Renal pelvis (tissue), 4 donors: Measurements from ENCODE around the gene TOR1A. TPM values are rescaled to one million over a fixed set of nuclear protein-coding genes. Genes with fewer than 3 reads are reported as not detected.
"Not testable (repeated sequence)": the region's sequence is repeated elsewhere in the genome, so short reads cannot be mapped to it uniquely, and the experiment has no call there.

Source experiments
- DNase-seq: peaks from one replicate; pipeline ENCODE4 v3.0.0-alpha.2; 2013
- polyA plus RNA-seq, 3 donors: library from polyadenylated mRNA; unstranded; fragments of 120-200 nt; gene quantifications; one replicate each; pipeline ENCODE4 v1.2.1, GENCODE V29; 2013; ENCODE audit not compliant: insufficient read length in 3 of 3

TOR1A gene
- polyA plus RNA-seq, 3 donors = 39.2 to 44.0 (median 40.0) TPM

GRCh38 chr9:129786481-129786880 is 37.5 kb downstream of the TOR1A start:
- no peak for DNase-seq

GRCh38 chr9:129785866-129786265 is 38.1 kb downstream of the TOR1A start:
- no peak for DNase-seq

DNA sequence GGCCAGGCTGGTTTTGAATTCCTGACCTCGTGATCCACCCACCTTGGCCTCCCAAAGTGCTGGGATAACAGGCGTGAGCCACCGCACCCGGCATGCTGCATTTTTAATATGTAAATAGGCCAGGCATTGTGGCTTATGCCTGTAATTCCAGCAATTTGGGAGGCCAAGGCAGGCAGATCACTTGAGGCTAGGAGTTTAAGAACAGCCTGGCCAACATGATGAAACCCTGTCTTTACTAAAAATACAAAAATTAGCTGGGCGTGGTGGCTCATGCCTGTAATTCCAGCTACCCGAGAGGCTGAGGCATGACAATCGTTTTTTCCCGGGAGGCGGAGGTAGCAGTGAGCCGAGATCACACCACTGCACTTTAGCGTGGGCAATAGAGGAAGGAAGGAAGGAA is 39.0 kb downstream of the TOR1A start:
- DNase-seq = not testable (repeated sequence)

GRCh38 chr9:129783516-129784361 is 40.2 kb downstream of the TOR1A start:
- peak; percentile 64 for DNase-seq

DNA sequence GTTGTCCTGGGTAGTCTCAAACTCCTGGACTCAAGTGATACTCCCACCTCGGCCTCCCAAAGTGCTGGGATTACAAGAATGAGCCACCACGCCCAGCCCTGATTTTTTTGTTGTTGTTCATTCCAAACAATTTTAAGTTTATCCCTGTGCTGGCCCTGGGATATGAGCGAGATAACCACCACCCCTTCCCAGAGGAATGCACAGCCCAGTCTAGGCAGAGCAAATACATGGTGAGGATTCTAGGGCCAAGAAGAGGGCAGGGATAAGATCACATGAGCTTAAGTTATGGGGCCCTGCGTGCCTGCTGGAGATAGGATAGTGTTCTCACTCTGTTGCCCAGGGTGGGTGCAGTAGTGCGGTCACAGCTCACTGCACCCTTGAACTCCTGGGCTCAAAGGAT is 42.0 kb downstream of the TOR1A start:
- no peak for DNase-seq

- DNase-seq = no peak
Measured at GRCh38 chr9:129781131-129781530, 42.8 kb downstream of the TOR1A start.

GRCh38 chr9:129779560-129780190 is 44.3 kb downstream of the TOR1A start:
- DNase-seq = no peak

DNA sequence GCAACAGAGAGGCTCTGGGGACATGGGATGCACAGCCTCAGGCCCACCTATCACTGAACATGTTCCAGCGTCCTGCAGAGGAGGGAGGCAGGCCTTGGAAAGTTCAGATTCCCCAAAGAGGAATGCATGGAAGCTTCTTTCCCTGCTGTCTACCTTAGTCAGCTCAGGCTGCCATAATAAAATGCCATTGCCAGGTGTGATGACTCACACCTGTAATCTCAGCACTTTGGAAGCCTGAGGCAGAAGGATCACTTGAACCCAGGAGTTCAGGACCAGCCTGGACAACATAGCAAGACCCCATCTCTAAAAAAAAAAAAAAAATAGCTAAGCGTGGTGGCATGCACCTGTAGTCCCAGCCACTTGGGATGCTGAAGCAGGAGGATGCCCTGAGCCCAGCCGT is 45.5 kb downstream of the TOR1A start:
- DNase-seq = no peak

DNA sequence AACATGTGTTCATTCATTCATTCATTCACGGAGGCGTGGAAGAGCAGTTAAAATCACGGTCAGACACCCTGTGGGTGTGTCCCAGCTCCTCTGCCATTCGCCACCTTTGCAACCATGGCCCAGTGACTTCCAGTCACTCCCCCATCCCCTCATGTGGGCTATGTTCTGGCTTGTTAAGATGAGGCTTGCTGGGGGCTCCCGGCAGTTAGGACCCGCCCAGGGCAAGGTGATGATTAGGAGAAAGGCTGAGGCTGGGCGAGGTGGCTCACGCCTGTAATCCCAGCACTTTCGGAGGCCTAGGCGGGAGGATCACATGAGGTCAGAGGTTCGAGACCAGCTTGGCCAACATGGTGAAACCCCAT is 46.2 kb downstream of the TOR1A start:
- DNase-seq = no peak

DNA sequence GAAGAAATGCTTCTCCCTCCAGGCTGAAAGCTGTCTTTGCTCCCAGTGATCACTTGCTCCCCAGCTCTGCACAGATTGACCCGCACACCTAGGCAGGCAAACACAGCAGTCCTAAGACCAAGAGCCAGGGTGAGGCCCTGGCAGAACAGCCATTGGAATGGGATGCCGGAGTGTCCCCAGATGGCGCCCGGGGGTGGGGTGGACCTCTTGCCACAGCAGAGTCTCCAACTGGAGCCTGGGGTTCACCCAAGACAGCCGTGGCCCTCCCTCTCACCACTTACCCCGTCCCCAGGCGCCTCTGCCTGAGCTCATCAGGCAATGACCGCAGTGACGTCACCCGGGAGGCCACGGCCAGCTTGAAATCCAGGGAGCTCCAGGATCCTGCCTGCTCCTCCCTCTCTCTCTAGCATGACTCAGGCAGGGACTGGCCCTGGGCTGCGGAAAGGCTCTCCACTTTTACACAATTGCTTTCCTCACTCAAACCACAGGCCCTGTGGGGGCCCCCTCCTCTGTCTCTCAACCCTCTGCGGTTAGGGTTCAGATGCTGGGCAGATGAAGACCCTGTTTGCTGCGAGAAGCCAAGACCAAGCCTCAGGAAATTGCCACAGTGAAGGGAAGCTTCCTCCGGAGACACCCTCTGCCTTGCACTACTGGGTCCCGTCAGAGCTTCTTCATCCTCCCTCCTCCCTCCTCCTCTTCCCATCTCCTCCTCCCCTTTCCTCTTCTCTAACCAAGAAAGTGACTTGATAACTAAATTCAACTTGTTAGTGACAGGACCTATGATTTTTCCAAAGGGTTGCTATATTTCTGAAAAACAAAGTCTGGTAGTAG is 46.8 kb downstream of the TOR1A start:
- peak; percentile 69 for DNase-seq

DNA sequence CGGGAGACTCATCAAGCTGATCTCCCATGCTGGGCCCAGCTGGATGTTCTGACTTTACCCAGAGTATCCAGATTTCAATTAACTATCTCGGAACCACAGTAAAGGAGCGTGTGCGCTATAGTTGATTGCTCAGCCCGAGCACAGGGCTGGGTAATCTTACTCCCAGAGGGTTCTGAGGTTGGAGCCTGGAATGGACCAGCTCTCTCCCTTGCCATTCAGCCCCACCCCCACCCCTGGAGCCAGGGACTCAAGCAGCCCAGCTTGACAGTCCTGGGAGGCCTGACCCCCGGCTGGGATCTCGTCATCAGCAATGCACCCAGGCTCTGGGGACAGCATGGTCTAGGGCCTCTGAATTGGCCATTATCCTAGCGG is 47.4 kb downstream of the TOR1A start:
- no peak for DNase-seq

- DNase-seq = not testable (repeated sequence)
Measured at GRCh38 chr9:129776096-129776495, 47.8 kb downstream of the TOR1A start.

DNA sequence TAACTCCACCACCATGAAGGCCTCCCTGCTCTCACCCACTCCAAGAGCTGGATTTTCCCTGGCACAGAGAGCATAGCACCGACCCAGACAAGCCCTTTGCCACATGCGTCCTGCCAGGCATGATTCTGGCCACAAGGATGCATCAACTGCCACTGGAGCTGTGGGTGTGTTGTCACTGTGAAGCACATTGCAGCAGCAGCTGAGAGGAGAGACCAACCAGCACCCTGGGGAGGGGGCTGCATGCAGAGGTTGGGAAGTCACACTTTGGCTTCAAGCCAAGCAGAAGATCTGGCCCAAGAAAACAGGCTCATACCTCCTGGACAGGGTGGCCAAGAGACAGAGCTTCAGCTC is 48.5 kb downstream of the TOR1A start:
- DNase-seq = no peak

GRCh38 chr9:129774791-129775447 is 49.0 kb downstream of the TOR1A start:
- no peak for DNase-seq

- DNase-seq = no peak
Measured at GRCh38 chr9:129773262-129774048, 50.5 kb downstream of the TOR1A start.

- DNase-seq = no peak
Measured at GRCh38 chr9:129770741-129771140, 53.2 kb downstream of the TOR1A start.

- no peak for DNase-seq
Measured at GRCh38 chr9:129769669-129770068, 54.3 kb downstream of the TOR1A start.

DNA sequence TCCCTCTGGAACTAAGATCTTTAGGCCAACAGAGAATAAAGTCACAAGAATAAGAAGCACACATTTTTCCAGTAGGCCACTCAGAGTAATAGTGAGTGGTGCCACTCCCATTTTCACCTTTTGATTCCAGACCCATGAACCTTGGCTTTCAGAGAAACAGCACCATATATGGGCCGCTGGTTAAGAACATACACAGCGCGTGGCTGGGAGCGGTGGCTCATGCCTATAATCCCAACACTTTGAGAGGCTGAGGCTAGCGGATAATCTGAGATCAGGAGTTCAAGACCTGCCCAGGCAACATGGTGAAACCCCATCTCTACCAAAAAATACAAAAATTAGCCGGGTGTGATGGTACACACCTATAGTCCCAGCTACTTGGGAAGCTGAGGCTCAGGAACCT is 55.5 kb downstream of the TOR1A start:
- DNase-seq = no peak

DNA sequence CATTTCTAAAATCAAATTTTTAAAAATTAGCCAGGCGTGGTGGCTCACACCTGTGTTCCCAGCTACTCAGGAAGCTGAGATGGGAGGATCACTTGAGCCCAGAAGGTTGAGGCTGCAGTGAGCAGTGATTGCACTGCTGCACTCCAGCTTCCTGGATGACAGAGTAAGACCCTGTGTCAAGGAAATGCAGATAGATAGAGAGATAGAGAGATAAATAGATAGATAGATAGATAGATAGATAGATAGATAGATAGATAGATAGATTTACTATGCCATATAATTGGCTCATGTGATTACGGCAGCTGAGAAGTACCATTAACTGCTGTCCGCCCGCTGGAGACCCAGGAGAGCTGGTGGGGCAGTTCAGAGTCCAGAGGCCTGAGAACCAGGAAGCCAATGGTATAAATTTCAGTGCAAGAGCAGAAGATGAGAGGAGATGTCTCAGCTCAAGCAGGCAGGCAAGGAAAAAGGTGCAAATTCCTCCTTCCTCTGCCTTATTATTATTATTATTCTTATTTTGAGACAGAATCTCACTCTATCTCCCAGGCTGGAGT is 58.1 kb downstream of the TOR1A start:
- DNase-seq = no peak

DNA sequence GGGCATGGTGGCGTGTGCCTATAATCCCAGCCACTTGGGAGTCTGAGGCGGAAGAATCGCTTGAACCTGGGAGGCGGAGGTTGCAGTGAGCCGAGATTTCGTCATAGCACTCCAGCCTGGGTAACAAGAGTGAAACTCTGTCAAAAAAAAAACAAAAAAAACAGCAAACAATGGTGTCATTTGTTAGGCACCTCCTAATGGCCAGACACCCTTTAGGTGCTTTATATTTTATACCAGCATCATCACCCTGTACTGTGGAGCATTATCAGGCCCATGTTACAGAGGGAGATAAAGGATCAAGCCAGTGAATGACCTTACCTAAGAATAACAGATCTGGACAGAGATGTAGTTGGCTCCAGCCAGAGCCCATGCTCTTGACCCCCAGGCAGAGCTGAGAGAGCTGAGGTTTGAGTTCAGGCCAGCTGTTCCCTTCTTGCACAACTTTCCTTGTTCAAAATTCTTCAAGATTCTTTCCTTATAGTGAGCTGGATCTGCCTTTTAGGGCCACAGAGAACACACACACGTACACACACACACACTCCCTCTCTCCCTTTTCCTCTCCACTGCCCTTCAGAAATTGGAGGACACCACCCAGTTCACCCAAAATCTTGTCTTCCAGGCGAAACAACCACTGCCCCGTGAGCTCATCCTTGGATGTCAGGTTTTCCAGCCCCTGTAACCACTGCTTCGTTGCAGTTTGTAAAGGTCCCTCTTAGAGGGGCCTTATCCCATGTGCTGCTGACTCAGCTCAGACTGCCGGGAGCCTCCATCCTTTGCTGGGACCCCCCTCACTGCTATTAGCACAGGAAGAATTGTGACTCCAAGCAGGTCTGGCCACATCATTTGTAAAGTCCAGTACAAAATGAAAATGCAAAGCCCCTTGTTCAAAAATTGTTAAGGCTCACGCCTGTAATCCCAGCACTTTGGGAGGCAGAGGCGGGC is 60.7 kb downstream of the TOR1A start:
- DNase-seq = no peak
